Nephron progenitor cell (in vitro differentiated cells): ENCODE measurements around the gene SYNPO.

Source experiments
- DNase-seq: peaks from one replicate; pipeline ENCODE4 v3.0.0; 2021
- H3K27ac Mint-ChIP-seq: 2 replicates; pipeline ENCODE4 v1.8.0; 2021; ENCODE audit warnings: mild to moderate bottlenecking, moderate library complexity, mixed read lengths
- H3K27me3 Mint-ChIP-seq: 2 replicates; pipeline ENCODE4 v1.8.0; 2021; ENCODE audit warnings: mild to moderate bottlenecking, low read depth, mixed read lengths; ENCODE audit not compliant: poor library complexity
- H3K36me3 Mint-ChIP-seq: 2 replicates; pipeline ENCODE4 v1.8.0; 2021; ENCODE audit warnings: low read depth, mixed read lengths
- H3K4me1 Mint-ChIP-seq: 2 replicates; pipeline ENCODE4 v1.8.0; 2021; ENCODE audit warnings: mixed read lengths
- H3K4me3 Mint-ChIP-seq: 2 replicates; pipeline ENCODE4 v1.8.0; 2021; ENCODE audit warnings: mild to moderate bottlenecking, moderate library complexity, mixed read lengths
- H3K9me3 Mint-ChIP-seq: 2 replicates; pipeline ENCODE4 v1.8.0; 2021; ENCODE audit warnings: mild to moderate bottlenecking, moderate library complexity, mixed read lengths
- TF ChIP-seq, protein P1 (sequence below): fragments of 200-600 bp; sonication (generic); IDR thresholded peaks from 2 replicates; pipeline ENCODE4 v1.5.0; 2021; ENCODE audit warnings: antibody characterized with exemption

Gene SYNPO

DNA sequence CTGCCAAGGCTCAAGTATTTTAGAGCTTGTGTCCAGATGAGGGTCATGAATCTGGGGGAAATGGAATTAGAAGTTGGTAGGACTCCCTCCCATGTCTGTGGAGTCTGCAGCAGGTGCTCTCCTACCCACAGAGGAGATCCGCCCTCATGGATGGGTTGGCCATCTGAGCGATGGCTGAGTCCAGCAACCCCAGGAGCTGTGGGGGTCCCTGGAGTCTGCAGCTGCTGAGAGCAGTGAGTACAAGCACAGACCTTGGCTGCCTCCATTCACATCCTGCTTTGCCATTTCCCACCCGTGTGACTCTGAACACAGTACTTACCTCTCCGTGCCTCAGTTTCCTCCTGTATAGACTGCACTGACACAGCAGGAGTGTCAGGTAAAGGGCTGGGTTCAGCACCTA, 25.8 kb upstream of the SYNPO start:
- no peaks in the 10 kb centered on the region for H3K9me3 Mint-ChIP-seq
- H3K4me1 Mint-ChIP-seq, result peaks cover 53% of the 10 kb centered on the region
- H3K36me3 Mint-ChIP-seq, result no peaks in the 10 kb centered on the region
- H3K4me3 Mint-ChIP-seq, result no peak overlapping the region
- DNase-seq, result no peak
- H3K27me3 Mint-ChIP-seq, result peaks cover 32% of the 10 kb centered on the region
- TF ChIP-seq, protein P1, sequence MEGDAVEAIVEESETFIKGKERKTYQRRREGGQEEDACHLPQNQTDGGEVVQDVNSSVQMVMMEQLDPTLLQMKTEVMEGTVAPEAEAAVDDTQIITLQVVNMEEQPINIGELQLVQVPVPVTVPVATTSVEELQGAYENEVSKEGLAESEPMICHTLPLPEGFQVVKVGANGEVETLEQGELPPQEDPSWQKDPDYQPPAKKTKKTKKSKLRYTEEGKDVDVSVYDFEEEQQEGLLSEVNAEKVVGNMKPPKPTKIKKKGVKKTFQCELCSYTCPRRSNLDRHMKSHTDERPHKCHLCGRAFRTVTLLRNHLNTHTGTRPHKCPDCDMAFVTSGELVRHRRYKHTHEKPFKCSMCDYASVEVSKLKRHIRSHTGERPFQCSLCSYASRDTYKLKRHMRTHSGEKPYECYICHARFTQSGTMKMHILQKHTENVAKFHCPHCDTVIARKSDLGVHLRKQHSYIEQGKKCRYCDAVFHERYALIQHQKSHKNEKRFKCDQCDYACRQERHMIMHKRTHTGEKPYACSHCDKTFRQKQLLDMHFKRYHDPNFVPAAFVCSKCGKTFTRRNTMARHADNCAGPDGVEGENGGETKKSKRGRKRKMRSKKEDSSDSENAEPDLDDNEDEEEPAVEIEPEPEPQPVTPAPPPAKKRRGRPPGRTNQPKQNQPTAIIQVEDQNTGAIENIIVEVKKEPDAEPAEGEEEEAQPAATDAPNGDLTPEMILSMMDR, result no peak
- no peak overlapping the region for H3K27ac Mint-ChIP-seq

DNA sequence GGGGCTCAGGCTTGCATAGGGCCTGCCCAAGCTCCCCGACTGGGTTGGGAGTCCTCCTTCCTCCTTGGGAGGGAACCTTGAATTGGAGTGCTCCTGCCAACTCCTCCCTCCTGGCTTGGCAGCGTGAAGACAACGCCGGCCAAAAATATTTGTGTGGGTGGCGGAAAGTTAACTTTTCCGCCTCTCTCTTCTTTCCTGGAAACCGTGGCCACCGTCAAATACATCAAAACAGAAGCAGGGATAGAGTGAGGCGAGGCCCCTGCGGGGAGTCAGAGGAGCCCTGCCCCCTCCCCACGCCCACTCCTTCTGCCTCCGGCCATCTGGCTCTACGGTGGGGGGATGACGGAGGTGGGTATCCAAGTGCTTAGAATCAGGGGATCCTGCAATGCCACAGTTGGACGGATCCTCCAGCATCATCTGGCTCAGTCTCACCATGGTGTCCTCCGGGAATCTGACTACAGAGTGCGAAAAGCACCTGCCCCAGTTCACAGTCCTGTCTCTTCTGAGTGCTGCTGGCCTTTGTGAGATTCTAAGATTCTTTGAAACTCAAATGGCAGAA, 25.2 kb upstream of the SYNPO start:
- no peak for DNase-seq
- Mint-ChIP-seq H3K4me3 (no peak overlapping the region), H3K27me3 (peaks cover 32% of the 10 kb centered on the region), H3K27ac (no peak overlapping the region), H3K36me3 (no peaks in the 10 kb centered on the region), H3K9me3 (no peaks in the 10 kb centered on the region), H3K4me1 (peaks cover 54% of the 10 kb centered on the region)
- TF ChIP-seq, protein P1, result no peak

DNA sequence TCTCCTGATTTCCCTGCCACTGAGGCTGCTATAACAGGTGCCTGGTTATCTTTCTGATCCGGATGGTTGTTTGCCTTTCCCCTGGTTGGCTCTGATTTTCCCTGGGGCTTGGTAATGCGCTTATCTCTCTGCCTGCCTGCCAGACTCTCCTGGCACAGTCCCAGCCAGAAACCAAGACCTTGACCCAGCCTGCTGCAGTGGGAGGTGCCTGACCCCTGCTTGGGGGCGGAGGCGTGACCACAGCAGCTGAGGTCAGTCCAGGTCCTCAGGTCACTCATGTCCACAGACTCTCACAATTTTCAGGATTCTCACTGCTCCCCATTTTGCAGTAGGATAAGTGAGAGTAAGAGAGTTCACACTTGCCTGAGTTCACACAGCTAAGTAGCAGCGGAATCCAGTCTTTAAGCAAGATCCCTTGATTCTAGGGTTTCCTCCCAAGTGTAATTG, 24.4 kb upstream of the SYNPO start:
- Mint-ChIP-seq H3K27ac (peak overlapping the region; percentile 4), H3K4me3 (peak overlapping the region; percentile 24), H3K9me3 (no peaks in the 10 kb centered on the region), H3K27me3 (peaks cover 34% of the 10 kb centered on the region), H3K4me1 (peaks cover 54% of the 10 kb centered on the region), H3K36me3 (no peaks in the 10 kb centered on the region)
- no peak for DNase-seq
- TF ChIP-seq, protein P1, result no peak

DNA sequence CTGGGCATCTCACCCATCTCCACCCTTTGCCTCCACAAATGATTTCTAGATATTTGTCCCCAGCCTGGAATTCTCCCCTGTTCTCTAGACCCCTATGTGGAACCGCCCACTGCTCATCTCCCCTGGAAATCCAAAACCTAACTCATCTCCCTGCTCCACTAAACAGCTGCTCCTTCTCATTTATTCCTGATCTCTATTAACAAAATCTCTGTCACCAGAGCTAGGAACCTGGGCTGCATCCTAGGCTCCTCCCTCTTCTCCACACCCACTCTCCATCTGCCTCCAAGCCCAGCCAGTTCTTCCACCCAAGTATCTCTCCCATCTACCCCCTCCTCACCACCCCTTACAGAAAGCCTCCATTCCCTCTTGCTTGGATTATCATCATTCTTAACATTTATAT, 24.0 kb upstream of the SYNPO start:
- TF ChIP-seq, protein P1, result no peak
- DNase-seq, result no peak
- Mint-ChIP-seq H3K9me3 (no peaks in the 10 kb centered on the region), H3K36me3 (no peaks in the 10 kb centered on the region), H3K27me3 (peaks cover 34% of the 10 kb centered on the region), H3K4me3 (peak overlapping the region; percentile 17), H3K27ac (peak overlapping the region; percentile 4), H3K4me1 (peaks cover 54% of the 10 kb centered on the region)

DNA sequence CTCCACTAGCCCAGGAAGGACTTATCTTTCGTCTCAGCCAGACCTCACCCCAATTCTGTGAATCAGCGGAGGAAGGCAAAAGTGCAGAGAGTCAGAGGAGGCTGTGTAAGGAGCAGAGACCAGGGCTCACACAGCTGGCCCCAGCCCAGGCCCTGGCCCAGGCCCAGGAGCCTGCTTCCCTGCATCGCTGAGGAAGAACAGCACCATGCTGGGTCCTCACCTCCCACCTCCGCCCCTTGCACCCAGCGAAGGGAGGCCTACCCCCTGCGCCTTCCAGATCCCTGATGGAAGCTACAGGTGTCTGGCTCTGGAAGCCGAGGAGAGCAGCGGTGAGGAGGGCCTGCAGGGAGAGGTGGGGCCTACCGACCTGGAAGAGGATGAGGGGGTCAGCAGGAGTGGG, 22.3 kb upstream of the SYNPO start:
- DNase-seq, result no peak
- Mint-ChIP-seq H3K36me3 (no peaks in the 10 kb centered on the region), H3K4me3 (no peak overlapping the region), H3K27me3 (peaks cover 34% of the 10 kb centered on the region), H3K9me3 (no peaks in the 10 kb centered on the region), H3K4me1 (peaks cover 59% of the 10 kb centered on the region), H3K27ac (peak overlapping the region; percentile 51)
- TF ChIP-seq, protein P1, result no peak

DNA sequence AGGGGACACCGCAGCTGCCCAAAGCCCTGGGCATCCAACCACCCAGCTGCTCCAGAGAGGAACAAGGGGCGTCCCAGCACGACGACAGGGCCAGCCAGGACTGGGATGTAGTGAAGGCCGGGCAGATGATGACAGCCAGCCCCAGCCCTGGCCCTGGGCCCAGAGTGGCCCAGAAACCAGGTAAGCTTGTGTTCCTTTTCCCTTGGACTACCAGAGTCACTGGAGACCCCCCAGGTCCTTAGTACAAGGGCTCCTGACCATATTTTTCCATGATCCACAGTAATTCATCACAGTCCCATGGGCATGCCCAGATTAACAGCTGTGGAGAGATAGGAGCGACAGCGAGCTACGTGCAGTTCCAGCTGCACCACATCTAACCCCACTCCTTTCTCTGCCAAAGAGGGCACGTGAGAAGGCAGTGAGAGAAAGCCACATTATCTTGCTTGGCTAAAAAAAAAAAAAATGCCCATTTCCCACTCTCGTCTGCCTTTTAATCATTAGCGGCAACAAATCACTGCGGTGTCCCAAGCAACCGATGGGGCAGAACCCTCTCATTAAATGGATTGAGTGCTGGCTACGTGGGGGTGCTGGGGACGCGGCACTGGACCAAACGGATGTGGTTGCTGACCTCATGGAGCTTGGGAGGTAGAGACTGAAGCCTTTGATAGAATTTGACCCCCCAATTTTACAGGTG, 21.7 kb upstream of the SYNPO start:
- Mint-ChIP-seq H3K9me3 (no peaks in the 10 kb centered on the region), H3K4me3 (no peak overlapping the region), H3K27ac (no peak overlapping the region), H3K4me1 (peaks cover 64% of the 10 kb centered on the region), H3K27me3 (peaks cover 32% of the 10 kb centered on the region), H3K36me3 (no peaks in the 10 kb centered on the region)
- TF ChIP-seq, protein P1, result no peak
- no peak for DNase-seq
